Common myeloid progenitor, CD34-positive (primary cell): Measurements from ENCODE around the gene RNU7-1.
A peak's percentile ranks its signal among the peaks of the same experiment; 100 is the strongest.
"Not testable (repeated sequence)": the region's sequence is repeated elsewhere in the genome, so short reads cannot be mapped to it uniquely, and the experiment has no call there.

Experiments used
- CTCF ChIA-PET: fragments of 350-600 bp; sonication (Branson Sonifier 250); formaldehyde crosslinking; loops from one replicate; lab custom pipeline; 2021; ENCODE audit warnings: antibody characterized with exemption; lab: Charles Lee
- POLR2A ChIA-PET: fragments of 350-600 bp; sonication (Branson Sonifier 250); formaldehyde crosslinking; loops from one replicate; lab custom pipeline; 2021; ENCODE audit warnings: antibody characterized with exemption; lab: Charles Lee
- DNase-seq, 3 donors: peaks; one replicate each; pipeline versions ENCODE4 v3.0.0 to v3.0.0-alpha.2; 2013
- H3K27ac ChIP-seq, 2 experiments: 1 replicate in 1 of 2; 2 replicates in 1 of 2; pipeline ENCODE4 v1.7.0; 2013; ENCODE audit warnings: inconsistent platforms in 2 of 2, low read length in 2 of 2, mild to moderate bottlenecking in 2 of 2, low read depth in 1 of 2, moderate library complexity in 1 of 2; ENCODE audit not compliant: severe bottlenecking in 2 of 2, insufficient read depth in 1 of 2, poor library complexity in 1 of 2
- H3K27me3 ChIP-seq, 5 experiments: replicated peaks in 2 of 5; 1 replicate in 3 of 5; 2 replicates in 2 of 5; pipeline versions ENCODE4 v1.6.1 to v1.7.0; 2013; ENCODE audit warnings: low read length in 4 of 5, mild to moderate bottlenecking in 2 of 5, moderate library complexity in 2 of 5, inconsistent platforms in 1 of 5; ENCODE audit not compliant: insufficient read depth in 5 of 5, control insufficient read depth in 4 of 5
- H3K36me3 ChIP-seq, 4 experiments: 1 replicate in 2 of 4; 2 replicates in 2 of 4; pipeline versions ENCODE4 v1.6.1 to v1.7.0; 2013; ENCODE audit warnings: low read length in 3 of 4, control low read depth in 1 of 4, mild to moderate bottlenecking in 1 of 4; ENCODE audit not compliant: control insufficient read depth in 4 of 4, insufficient read depth in 4 of 4
- H3K4me1 ChIP-seq, 4 experiments: 1 replicate in 3 of 4; 2 replicates in 1 of 4; pipeline versions ENCODE4 v1.6.1 to v1.7.1; 2013; ENCODE audit warnings: low read length in 3 of 4, mild to moderate bottlenecking in 3 of 4, control low read depth in 1 of 4, inconsistent platforms in 1 of 4, moderate library complexity in 1 of 4; ENCODE audit not compliant: control insufficient read depth in 4 of 4, insufficient read depth in 4 of 4; ENCODE audit errors: control extremely low read depth in 1 of 4
- H3K4me3 ChIP-seq, 7 experiments: 1 replicate in 4 of 7; 2 replicates in 3 of 7; pipeline versions ENCODE4 v1.5.1 to v1.7.0; 2013; ENCODE audit warnings: mild to moderate bottlenecking in 7 of 7, low read length in 6 of 7, moderate library complexity in 6 of 7, inconsistent platforms in 2 of 7, low read depth in 2 of 7, control low read depth in 1 of 7; ENCODE audit not compliant: insufficient read depth in 4 of 7, control insufficient read depth in 1 of 7; ENCODE audit errors: extremely low read depth in 1 of 7
- H3K9me3 ChIP-seq, 5 experiments: 1 replicate in 4 of 5; 2 replicates in 1 of 5; pipeline versions ENCODE4 v1.6.1 to v1.7.1; 2013; ENCODE audit warnings: low read length in 4 of 5, mild to moderate bottlenecking in 2 of 5, inconsistent platforms in 1 of 5, low read depth in 1 of 5, moderate library complexity in 1 of 5; ENCODE audit not compliant: control insufficient read depth in 4 of 5, insufficient read depth in 2 of 5; ENCODE audit errors: control extremely low read depth in 1 of 5
- WGBS: methylation state at CpG from one replicate; pipeline ENCODE4 v1.1.5; 2013; ENCODE audit not compliant: insufficient coverage; 5-methylcytosine and 5-hydroxymethylcytosine counted together

The RNU7-1 gene

GRCh38 chr12:6903722-6904121 is 39.9 kb upstream of the RNU7-1 start:
- ChIA-PET POLR2A (no interaction called here), CTCF (interaction anchor here (0.8 to 12.4 kb wide), 6 partner anchors 9 to 33 kb away, joined by 3 to 105 read pairs (median 9); partner anchors contain the start of genes SPSB2 and TPI1)
- H3K4me1 ChIP-seq: peaks cover 17 to 45% (median 40%) of the 10 kb centered on the region in 4 experiments
- DNase-seq: peak; percentile 35 to 86 (median 83)
- H3K4me3 ChIP-seq: peak overlapping the region in 2 of 7 experiments; percentile 70 to 85
- peak overlapping the region; percentile 93 to 97 for H3K27ac ChIP-seq
- H3K36me3 ChIP-seq: peaks cover 0 to 13% (median 3%) of the 10 kb centered on the region in 4 experiments
- no peaks in the 10 kb centered on the region for H3K9me3 ChIP-seq
- WGBS: 0% methylated on average over 1 of the region's 1 CpG
- no peaks in the 10 kb centered on the region for H3K27me3 ChIP-seq

- DNase-seq: peak; percentile 96 to 98 (median 97)
- H3K36me3 ChIP-seq: peaks cover 0 to 13% (median 3%) of the 10 kb centered on the region in 4 experiments
- H3K27me3 ChIP-seq: no peaks in the 10 kb centered on the region
- ChIA-PET CTCF (interaction anchor here (0.6 to 12.4 kb wide), 9 partner anchors 10 to 204 kb away, joined by 3 to 105 read pairs (median 3); partner anchors contain the start of genes SPSB2 and TPI1), POLR2A (interaction anchor here (0.7 to 1.4 kb wide), 2 partner anchors 33 to 113 kb away, joined by 3 to 6 read pairs; no protein-coding TSS in a partner anchor)
- 5% methylated on average over 26 of the region's 34 CpGs for WGBS
- H3K4me3 ChIP-seq: peak within 1 kb of the TSS; percentile 54 to 87 (median 73)
- H3K4me1 ChIP-seq: peaks cover 17 to 39% (median 35%) of the 10 kb centered on the region in 4 experiments
- peak within 1 kb of the TSS; percentile 93 to 97 for H3K27ac ChIP-seq
- H3K9me3 ChIP-seq: no peaks in the 10 kb centered on the region
Measured at GRCh38 chr12:6904280-6905276, 39.0 kb upstream of the RNU7-1 start, which contains the start of gene LRRC23. Gene LRRC23, plus strand, starts transcription at chr12:6904822. Its CDS starts 812 bp downstream, at chr12:6905634.

- WGBS: 94% methylated on average over 4 of the region's 5 CpGs
- peak overlapping the region in 6 of 7 experiments; percentile 70 to 87 (median 78) for H3K4me3 ChIP-seq
- POLR2A ChIA-PET: interaction anchor here (0.6 to 1.4 kb wide), 3 partner anchors 32 to 112 kb away, joined by 3 to 6 read pairs (median 4); no protein-coding TSS in a partner anchor
Measured at GRCh38 chr12:6905414-6906040, 38.1 kb upstream of the RNU7-1 start.

GRCh38 chr12:6908141-6908540 is 35.5 kb upstream of the RNU7-1 start:
- Histone ChIP-seq H3K36me3 (peaks cover 0 to 13% (median 3%) of the 10 kb centered on the region in 4 experiments), H3K4me1 (peaks cover 15 to 25% (median 24%) of the 10 kb centered on the region in 4 experiments)
- whole genome bisulfite sequencing: 96% methylated on average over 8 of the region's 11 CpGs
- H3K27ac ChIP-seq, H3K4me3 ChIP-seq, H3K9me3 ChIP-seq, DNase-seq, H3K27me3 ChIP-seq: not testable (repeated sequence)
- CTCF ChIA-PET: interaction anchor here (1.1 to 12.4 kb wide), 10 partner anchors 9 to 55 kb away, joined by 3 to 105 read pairs (median 4); partner anchors contain the start of genes SPSB2 and TPI1
- POLR2A ChIA-PET: interaction anchor here (0.5 kb wide), 1 partner anchor 335 kb away, joined by 5 read pairs; no protein-coding TSS in a partner anchor

More at GRCh38 chr12:6905414-6906040, 38.1 kb upstream of the RNU7-1 start:
- peak overlapping the region; percentile 93 to 97 for H3K27ac ChIP-seq
- no peaks in the 10 kb centered on the region for H3K27me3 ChIP-seq
- peaks cover 15 to 29% (median 26%) of the 10 kb centered on the region in 4 experiments for H3K4me1 ChIP-seq
- peaks cover 0 to 13% (median 3%) of the 10 kb centered on the region in 4 experiments for H3K36me3 ChIP-seq
- CTCF ChIA-PET: interaction anchor here (0.7 to 12.4 kb wide), 7 partner anchors 12 to 203 kb away, joined by 3 to 105 read pairs (median 4); partner anchors contain the start of genes SPSB2 and TPI1
- H3K9me3 ChIP-seq: no peaks in the 10 kb centered on the region
- DNase-seq: no peak

- DNase-seq: peak in 1 of 3 donors; percentile 39
- no peak overlapping the region for H3K27ac ChIP-seq
- H3K9me3 ChIP-seq: no peaks in the 10 kb centered on the region
- peaks cover 0 to 13% (median 3%) of the 10 kb centered on the region in 4 experiments for H3K36me3 ChIP-seq
- POLR2A ChIA-PET: no interaction called here
- H3K4me1 ChIP-seq: peaks cover 4 to 18% (median 15%) of the 10 kb centered on the region in 4 experiments
- no peak overlapping the region for H3K4me3 ChIP-seq
- no peaks in the 10 kb centered on the region for H3K27me3 ChIP-seq
- CTCF ChIA-PET: interaction anchor here (2.3 to 12.4 kb wide), 4 partner anchors 16 to 39 kb away, joined by 5 to 105 read pairs (median 22); partner anchors contain the start of genes SPSB2 and TPI1
- WGBS: 100% methylated on average over 2 of the region's 4 CpGs
Measured at GRCh38 chr12:6909421-6910145, 34.0 kb upstream of the RNU7-1 start.
